Glutamatergic neuron (in vitro differentiated cells): Measurements from ENCODE around the gene PGA5. TPM values are rescaled to one million over a fixed set of nuclear protein-coding genes. Genes with fewer than 3 reads are reported as not detected.
"Not testable (repeated sequence)": the region's sequence is repeated elsewhere in the genome, so short reads cannot be mapped to it uniquely, and the experiment has no call there.

Source experiments
- DNase-seq: peaks from one replicate; pipeline ENCODE4 v3.0.0; 2022
- H3K27ac Mint-ChIP-seq: one replicate; pipeline ENCODE4 v1.8.0; 2020; ENCODE audit warnings: mild to moderate bottlenecking, mixed read lengths, inconsistent platforms; ENCODE audit not compliant: unreplicated experiment
- H3K27me3 Mint-ChIP-seq: one replicate; pipeline ENCODE4 v1.8.0; 2020; ENCODE audit warnings: mild to moderate bottlenecking, moderate library complexity, mixed read lengths, inconsistent platforms; ENCODE audit not compliant: unreplicated experiment
- H3K36me3 Mint-ChIP-seq: one replicate; pipeline ENCODE4 v1.8.0; 2020; ENCODE audit warnings: mild to moderate bottlenecking, mixed read lengths, inconsistent platforms; ENCODE audit not compliant: unreplicated experiment
- H3K4me1 Mint-ChIP-seq: one replicate; pipeline ENCODE4 v1.8.0; 2020; ENCODE audit warnings: mild to moderate bottlenecking, low read depth, mixed read lengths, inconsistent platforms; ENCODE audit not compliant: unreplicated experiment
- H3K4me3 Mint-ChIP-seq: one replicate; pipeline ENCODE4 v1.8.0; 2020; ENCODE audit warnings: mild to moderate bottlenecking, mixed read lengths, inconsistent platforms; ENCODE audit not compliant: unreplicated experiment
- H3K9me3 Mint-ChIP-seq: one replicate; pipeline ENCODE4 v1.8.0; 2020; ENCODE audit warnings: mild to moderate bottlenecking, moderate library complexity, mixed read lengths, inconsistent platforms; ENCODE audit not compliant: unreplicated experiment
- total RNA-seq: library from RNA; stranded (reverse); fragmentation: NEBNext Ultra II Directional; extraction: Animal tissue kit (Norgen Biotek cat#: 25700); gene quantifications from one replicate; pipeline ENCODE4 v1.2.1, GENCODE V29; 2021; ENCODE audit not compliant: unreplicated experiment

The PGA5 gene
- total RNA-seq, 1 donor from 2014 or later, result not detected

DNA sequence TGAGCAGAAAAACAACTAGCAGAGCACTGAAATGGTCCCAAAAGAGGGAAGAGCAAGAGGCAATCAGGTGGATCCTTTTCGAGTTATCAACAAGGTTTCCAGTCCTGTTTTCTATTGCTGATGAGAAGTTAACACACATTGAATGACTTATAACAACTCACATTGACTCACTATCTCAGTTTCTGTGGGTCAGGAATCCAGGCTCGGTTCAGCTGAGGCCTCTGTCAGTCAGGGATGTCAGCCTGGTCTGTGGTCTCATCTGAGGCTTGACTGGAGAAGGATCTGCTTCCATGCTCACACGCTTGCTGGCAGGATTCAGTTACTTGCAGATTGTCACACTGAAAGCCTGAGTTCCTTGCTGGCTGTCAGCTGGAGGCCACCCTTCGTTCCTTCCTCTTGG lies 3.8 kb upstream of the PGA5 start:
- not testable (repeated sequence) for H3K27me3 Mint-ChIP-seq, H3K4me1 Mint-ChIP-seq, H3K27ac Mint-ChIP-seq, DNase-seq, H3K36me3 Mint-ChIP-seq, H3K4me3 Mint-ChIP-seq, H3K9me3 Mint-ChIP-seq

GRCh38 chr11:61240288-61240687 lies 687 bp upstream of the PGA5 start:
- H3K9me3 Mint-ChIP-seq, H3K36me3 Mint-ChIP-seq, H3K4me3 Mint-ChIP-seq, H3K27ac Mint-ChIP-seq, H3K4me1 Mint-ChIP-seq, DNase-seq, H3K27me3 Mint-ChIP-seq: not testable (repeated sequence)

GRCh38 chr11:61241526-61241925 lies 551 bp downstream of the PGA5 start:
- H3K27me3 Mint-ChIP-seq, H3K4me3 Mint-ChIP-seq, H3K4me1 Mint-ChIP-seq, H3K9me3 Mint-ChIP-seq, DNase-seq, H3K27ac Mint-ChIP-seq, H3K36me3 Mint-ChIP-seq: not testable (repeated sequence)

- not testable (repeated sequence) for H3K4me3 Mint-ChIP-seq, H3K27me3 Mint-ChIP-seq, H3K36me3 Mint-ChIP-seq, H3K27ac Mint-ChIP-seq, DNase-seq, H3K9me3 Mint-ChIP-seq
- H3K4me1 Mint-ChIP-seq, result peaks cover 14% of the 10 kb centered on the region
Measured at GRCh38 chr11:61245284-61245964, 4.4 kb downstream of the PGA5 start.

- peaks cover 21% of the 10 kb centered on the region for H3K4me1 Mint-ChIP-seq
- not testable (repeated sequence) for H3K36me3 Mint-ChIP-seq, H3K27me3 Mint-ChIP-seq, H3K4me3 Mint-ChIP-seq, DNase-seq, H3K27ac Mint-ChIP-seq, H3K9me3 Mint-ChIP-seq
Measured at GRCh38 chr11:61248071-61248470, 7.1 kb downstream of the PGA5 start.

- H3K4me1 Mint-ChIP-seq, result peaks cover 21% of the 10 kb centered on the region
- H3K27ac Mint-ChIP-seq, H3K9me3 Mint-ChIP-seq, DNase-seq, H3K27me3 Mint-ChIP-seq, H3K36me3 Mint-ChIP-seq, H3K4me3 Mint-ChIP-seq: not testable (repeated sequence)
Measured at GRCh38 chr11:61249201-61249600, 8.2 kb downstream of the PGA5 start.

DNA sequence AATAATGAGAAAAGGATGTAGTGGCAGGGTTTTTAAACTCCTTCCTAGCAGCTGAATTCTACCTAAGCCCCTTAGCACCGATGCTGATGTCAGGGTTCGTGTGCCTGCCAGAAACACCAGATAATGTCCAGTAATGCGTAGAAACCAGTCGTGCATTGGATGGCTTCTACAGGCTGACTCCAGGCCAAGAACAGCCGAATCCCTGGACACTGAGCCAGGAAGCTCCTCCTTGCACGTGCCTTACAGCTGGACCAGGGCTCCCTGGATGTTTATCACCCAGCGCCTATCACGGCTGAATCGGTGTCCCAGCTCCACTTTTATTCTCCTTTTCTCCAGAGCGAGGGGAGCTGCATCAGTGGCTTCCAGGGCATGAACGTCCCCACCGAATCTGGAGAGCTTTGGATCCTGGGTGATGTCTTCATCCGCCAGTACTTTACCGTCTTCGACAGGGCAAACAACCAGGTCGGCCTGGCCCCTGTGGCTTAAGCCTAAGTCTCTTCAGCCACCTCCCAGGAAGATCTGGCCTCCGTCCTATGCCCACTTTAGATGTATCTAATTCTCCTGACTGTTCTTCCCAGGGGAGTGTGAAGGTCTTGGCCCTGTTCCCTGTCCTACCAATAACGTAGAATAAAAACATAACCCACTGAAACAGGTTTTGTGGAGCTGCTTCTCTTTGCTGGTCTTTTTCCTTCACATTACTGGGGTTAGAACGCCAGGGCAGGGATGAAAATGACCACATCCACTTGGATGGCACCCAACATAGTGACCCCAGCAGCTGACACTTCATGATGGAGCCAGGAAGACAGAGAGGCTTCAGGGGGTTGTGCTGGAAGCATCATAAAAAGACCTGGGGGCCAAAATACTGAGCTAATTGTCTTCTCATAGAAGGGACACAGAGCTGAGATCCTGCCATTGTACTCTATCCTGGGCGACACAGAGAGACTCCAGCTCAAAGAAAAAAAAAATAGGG lies 10.1 kb downstream of the PGA5 start:
- H3K4me3 Mint-ChIP-seq, DNase-seq, H3K27ac Mint-ChIP-seq, H3K9me3 Mint-ChIP-seq, H3K36me3 Mint-ChIP-seq, H3K27me3 Mint-ChIP-seq: not testable (repeated sequence)
- peaks cover 21% of the 10 kb centered on the region for H3K4me1 Mint-ChIP-seq

GRCh38 chr11:61252332-61252731 lies 11.4 kb downstream of the PGA5 start:
- H3K9me3 Mint-ChIP-seq, DNase-seq, H3K4me3 Mint-ChIP-seq, H3K27me3 Mint-ChIP-seq, H3K27ac Mint-ChIP-seq, H3K36me3 Mint-ChIP-seq: not testable (repeated sequence)
- peaks cover 18% of the 10 kb centered on the region for H3K4me1 Mint-ChIP-seq
